ENCODE measurements around the gene PPP1R13B.

- no peak for TF ChIP-seq CTCF (IDR thresholded peaks at IDR 0.05)
- no peak for TF ChIP-seq POLR2A (IDR thresholded peaks at IDR 0.05)
Measured at GRCh38 chr14:103721334-103722120, 125.8 kb downstream of the PPP1R13B start.

All from adrenal gland (tissue), 5 donors.